GM12878 (cell line): ENCODE results near the gene DACH1. TPM values are rescaled to one million over a fixed set of nuclear protein-coding genes. Genes with fewer than 3 reads are reported as not detected.

Experiments
- ATAC-seq: fragments of 200-7000 bp; cut with Tn5 transposase; 3 replicates; pipeline ENCODE4 v1.9.1; 2020; ENCODE audit warnings: mild to moderate bottlenecking, moderate library complexity
- BruUV-seq: library from RNA; stranded (reverse); fragments of 400-500 nt; replicated peaks from 2 replicates; lab custom pipeline; 2021; lab: Mats Ljungman, UMichigan
- CTCF ChIA-PET: fragments of 300-600 bp; sonication (Branson Sonifier 250); formaldehyde crosslinking; extraction: SDS; loops from one replicate; lab custom pipeline; 2021; ENCODE audit warnings: inconsistent platforms; lab: Yijun Ruan, JAX
- POLR2A ChIA-PET: fragments of 350-600 bp; formaldehyde crosslinking; extraction: SDS; loops from one replicate; lab custom pipeline; 2021; ENCODE audit warnings: inconsistent platforms; lab: Charles Lee
- RAD21 ChIA-PET: fragments of 300-600 bp; sonication (Branson Sonifier 250); formaldehyde crosslinking; loops from one replicate; lab custom pipeline; 2023; ENCODE audit warnings: antibody characterized with exemption; ENCODE audit not compliant: unreplicated experiment; lab: Charles Lee
- SMC1A ChIA-PET: fragments of 300-600 bp; sonication (Branson Sonifier 250); formaldehyde crosslinking; loops from one replicate; lab custom pipeline; 2023; ENCODE audit not compliant: unreplicated experiment, uncharacterized antibody; lab: Charles Lee
- DNase-seq: peaks from one replicate; pipeline ENCODE4 v3.0.0-alpha.2; 2011; ENCODE audit warnings: low read depth, low spot score
- FAIRE-seq: peaks from 3 replicates; lab custom pipeline; 2011; peaks lifted over from hg19 to GRCh38; lab: Jason Lieb, UNC
- H2AFZ ChIP-seq: 2 replicates; pipeline ENCODE4 v1.6.0; 2011; ENCODE audit warnings: low read depth, low read length, control low read depth; ENCODE audit not compliant: control insufficient read depth
- H3K27ac ChIP-seq: 2 replicates; pipeline ENCODE4 v1.5.1; 2011; ENCODE audit warnings: control low read depth; ENCODE audit not compliant: control insufficient read depth, insufficient read depth
- H3K27me3 ChIP-seq, 2 experiments: replicated peaks in 1 of 2; 2 replicates each; pipeline versions ENCODE4 v1.6.0 to v1.6.1; 2011; ENCODE audit warnings: low read length in 1 of 2; ENCODE audit not compliant: control insufficient read depth in 2 of 2, insufficient read depth in 2 of 2
- H3K36me3 ChIP-seq, 2 experiments: 2 replicates each; pipeline ENCODE4 v1.5.1; 2011; ENCODE audit warnings: low read length in 1 of 2; ENCODE audit not compliant: control insufficient read depth in 2 of 2, insufficient read depth in 2 of 2
- H3K4me1 ChIP-seq: 2 replicates; pipeline ENCODE4 v1.6.1; 2011; ENCODE audit warnings: mild to moderate bottlenecking, low read length, moderate library complexity, mixed read lengths; ENCODE audit not compliant: control insufficient read depth, insufficient read depth
- H3K4me2 ChIP-seq: 2 replicates; pipeline ENCODE4 v1.6.0; 2011; ENCODE audit warnings: control low read depth; ENCODE audit not compliant: control insufficient read depth, insufficient read depth
- H3K4me3 ChIP-seq: fragments of 200-600 bp; sonication (generic); 2 replicates; pipeline ENCODE4 v1.5.1; 2016
- H3K79me2 ChIP-seq: 2 replicates; pipeline ENCODE4 v1.6.0; 2011; ENCODE audit warnings: low read length; ENCODE audit not compliant: control insufficient read depth, insufficient read depth
- H3K9ac ChIP-seq: 2 replicates; pipeline ENCODE4 v1.8.0; 2011; ENCODE audit warnings: low read length, control low read depth, mixed read lengths; ENCODE audit not compliant: control insufficient read depth, insufficient read depth
- H3K9me3 ChIP-seq: replicated peaks from 3 replicates; pipeline ENCODE4 v1.5.1; 2011; ENCODE audit warnings: mild to moderate bottlenecking, low read length; ENCODE audit not compliant: control insufficient read depth, insufficient read depth
- H4K20me1 ChIP-seq: 2 replicates; pipeline ENCODE4 v1.6.0; 2011; ENCODE audit not compliant: control insufficient read depth, insufficient read depth
- CEBPB ChIP-seq, 2 experiments: fragments of 150-350 bp in 1 of 2; IDR thresholded peaks; 2 replicates each; pipeline ENCODE4 v1.6.1; 2012 to 2014; ENCODE audit warnings: low read depth in 2 of 2, low read length in 2 of 2, borderline replicate concordance in 1 of 2, inconsistent platforms in 1 of 2
- POLR2A ChIP-seq: IDR thresholded peaks from 2 replicates; pipeline ENCODE4 v1.6.1; 2011; ENCODE audit warnings: low read depth, mild to moderate bottlenecking, low read length
- SIX5 ChIP-seq: IDR thresholded peaks from 2 replicates; pipeline ENCODE4 v1.6.1; 2011; ENCODE audit warnings: mild to moderate bottlenecking, low read depth, low read length, moderate library complexity; ENCODE audit not compliant: severe bottlenecking
- SPI1 ChIP-seq: IDR thresholded peaks from 2 replicates; pipeline ENCODE4 v1.6.1; 2011; ENCODE audit warnings: low read depth, mild to moderate bottlenecking, low read length, moderate library complexity, borderline replicate concordance; ENCODE audit not compliant: insufficient read depth
- SRF ChIP-seq, 2 experiments: IDR thresholded peaks; 2 replicates each; pipeline ENCODE4 v1.6.1; 2011; ENCODE audit warnings: low read depth in 2 of 2, low read length in 2 of 2, mild to moderate bottlenecking in 1 of 2, moderate library complexity in 1 of 2
- WGBS: methylation state at CpG from one replicate; pipeline ENCODE4 v1.1.6; 2016; ENCODE audit warnings: low lambda C conversion rate; ENCODE audit not compliant: insufficient replicate concordance, insufficient coverage; ENCODE audit errors: missing lambda C conversion rate; 5-methylcytosine and 5-hydroxymethylcytosine counted together
- in situ Hi-C: fragments of 300-500 bp; cut with MboI; formaldehyde crosslinking; loops from 9 replicates; pipeline ENCODE4 v1.14.3; 2018; ENCODE audit warnings: mixed read lengths
- intact Hi-C: fragments of 100-400 bp; cut with micrococcal nuclease; formaldehyde crosslinking; loops from one replicate; pipeline ENCODE4 v1.14.2; 2022; ENCODE audit not compliant: unreplicated experiment
- polyA plus RNA-seq, 11 experiments: library from polyadenylated mRNA; depleted of rRNA in 4 of 11; unstranded in 6 of 11; stranded (reverse) in 5 of 11; fragments of >200 nt; fragmentation: Nextera tagmentation in 4 of 11; fragmentation: Illumina TruSeq in 1 of 11; extraction: Ambion mirVana in 4 of 11; extraction: Trizol in 1 of 11; gene quantifications; 1 replicate in 1 of 11; 2 replicates in 10 of 11; pipeline versions ENCODE4 v1.2.1 to v1.2.3, GENCODE V29; 2011 to 2016; ENCODE audit warnings: inconsistent platforms in 2 of 11, missing spikeins in 2 of 11, low read depth in 1 of 11
- total RNA-seq, 4 experiments: library from RNA; depleted of rRNA in 3 of 4; stranded (reverse); fragments of >200 nt in 3 of 4; fragmentation: Illumina TruSeq in 1 of 4; extraction: Trizol in 1 of 4; gene quantifications; 2 replicates each; pipeline versions ENCODE4 v1.2.1 to v1.2.3, GENCODE V29; 2013 to 2021
- TF ChIP-seq, protein P1 (sequence below): fragments of 450-650 bp; conservative IDR thresholded peaks from 2 replicates; pipeline ENCODE4 v1.6.1; 2017; ENCODE audit warnings: mild to moderate bottlenecking, moderate library complexity
- TF ChIP-seq, protein P2 (sequence below): IDR thresholded peaks from 2 replicates; pipeline ENCODE4 v1.6.1; 2012; ENCODE audit warnings: improper control_type of control experiment, low read depth, low read length; ENCODE audit not compliant: insufficient replicate concordance
- TF ChIP-seq, protein P3 (sequence below): fragments of 450-650 bp; IDR thresholded peaks from 2 replicates; pipeline ENCODE4 v1.6.1; 2018; ENCODE audit warnings: mild to moderate bottlenecking, low read depth, moderate library complexity; ENCODE audit not compliant: partially characterized antibody
- TF ChIP-seq, protein P4 (sequence below): IDR thresholded peaks from 2 replicates; pipeline ENCODE4 v1.6.1; 2011; ENCODE audit warnings: low read depth, mild to moderate bottlenecking, low read length, moderate library complexity, borderline replicate concordance; ENCODE audit errors: extremely low read depth

The DACH1 gene
- total and polyA plus RNA-seq, 10 of the 15 experiments (the other 5 are each of a cell fraction or from before 2014, with no cell fraction given), result 0.05 TPM; not detected in 9

DNA sequence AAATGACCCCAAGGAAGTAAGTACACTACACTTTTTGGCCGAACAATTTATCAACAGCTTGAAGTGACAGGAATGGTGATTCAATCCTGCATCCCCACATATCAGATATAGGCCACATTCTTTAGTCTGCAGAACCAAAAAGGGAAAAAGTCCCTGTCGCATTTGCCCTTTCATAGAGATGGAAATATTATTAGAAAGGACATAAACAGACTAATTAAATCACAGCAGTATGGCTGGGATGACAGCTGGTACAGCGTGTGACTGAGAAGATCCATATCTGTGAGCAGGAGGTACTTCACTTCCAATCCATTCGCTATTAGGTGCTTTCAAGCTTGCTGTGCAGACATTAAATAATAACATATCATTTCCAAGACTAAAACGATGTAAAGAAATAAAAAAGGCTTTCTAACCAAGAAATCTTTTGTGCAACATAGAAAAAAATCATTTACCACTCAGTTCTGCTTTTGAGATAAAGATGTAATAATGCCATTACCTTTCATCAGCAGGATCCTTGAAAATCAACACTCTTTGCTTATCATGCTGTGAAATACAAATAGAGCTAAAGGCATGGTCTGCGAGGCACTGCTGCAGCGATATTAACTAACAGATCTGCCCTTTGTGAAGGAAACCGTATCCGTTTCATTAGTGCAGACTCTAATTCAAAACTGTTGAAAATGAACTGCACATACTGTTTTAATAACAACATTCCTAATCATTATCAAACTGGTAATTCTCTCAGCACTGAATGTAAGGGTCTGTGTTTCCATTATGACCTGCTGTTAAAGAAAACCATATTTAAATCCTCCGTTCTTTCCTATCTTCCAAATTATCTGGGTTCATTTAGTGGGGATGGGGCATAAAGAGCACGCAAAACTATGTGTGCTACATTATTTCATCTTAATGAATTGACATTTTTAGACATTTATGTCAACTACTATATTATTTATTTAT is 245.6 kb downstream of the DACH1 start:
- DNase-seq, result no peak
- intact Hi-C loops (no loop called here), in situ Hi-C loops (no loop called here)
- no peaks in the 10 kb centered on the region for H3K36me3 ChIP-seq
- H3K4me3 ChIP-seq, result no peak overlapping the region
- POLR2A ChIA-PET, result no interaction called here
- no peaks in the 10 kb centered on the region for H4K20me1 ChIP-seq
- WGBS, result 18% methylated on average over 11 of the region's 11 CpGs
- no peaks in the 10 kb centered on the region for H3K9me3 ChIP-seq
- H3K4me1 ChIP-seq, result no peaks in the 10 kb centered on the region
- CTCF ChIA-PET, result no interaction called here
- no peak overlapping the region for H3K9ac ChIP-seq
- H3K4me2 ChIP-seq, result no peak overlapping the region
- SMC1A ChIA-PET, result interaction anchor here (0.6 kb wide), 1 partner anchor 18 kb away, joined by 3 read pairs; no protein-coding TSS in a partner anchor
- H2AFZ ChIP-seq, result no peak overlapping the region
- no peak for FAIRE-seq
- H3K27me3 ChIP-seq, result no peaks in the 10 kb centered on the region
- ATAC-seq, result no peak
- H3K79me2 ChIP-seq, result no peaks in the 10 kb centered on the region
- no peak overlapping the region for H3K27ac ChIP-seq
- RAD21 ChIA-PET, result no interaction called here
- no TSS peak for BruUV-seq
- no peak for TF ChIP-seq SIX5
- TF ChIP-seq, protein P1, sequence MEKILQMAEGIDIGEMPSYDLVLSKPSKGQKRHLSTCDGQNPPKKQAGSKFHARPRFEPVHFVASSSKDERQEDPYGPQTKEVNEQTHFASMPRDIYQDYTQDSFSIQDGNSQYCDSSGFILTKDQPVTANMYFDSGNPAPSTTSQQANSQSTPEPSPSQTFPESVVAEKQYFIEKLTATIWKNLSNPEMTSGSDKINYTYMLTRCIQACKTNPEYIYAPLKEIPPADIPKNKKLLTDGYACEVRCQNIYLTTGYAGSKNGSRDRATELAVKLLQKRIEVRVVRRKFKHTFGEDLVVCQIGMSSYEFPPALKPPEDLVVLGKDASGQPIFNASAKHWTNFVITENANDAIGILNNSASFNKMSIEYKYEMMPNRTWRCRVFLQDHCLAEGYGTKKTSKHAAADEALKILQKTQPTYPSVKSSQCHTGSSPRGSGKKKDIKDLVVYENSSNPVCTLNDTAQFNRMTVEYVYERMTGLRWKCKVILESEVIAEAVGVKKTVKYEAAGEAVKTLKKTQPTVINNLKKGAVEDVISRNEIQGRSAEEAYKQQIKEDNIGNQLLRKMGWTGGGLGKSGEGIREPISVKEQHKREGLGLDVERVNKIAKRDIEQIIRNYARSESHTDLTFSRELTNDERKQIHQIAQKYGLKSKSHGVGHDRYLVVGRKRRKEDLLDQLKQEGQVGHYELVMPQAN, result no peak
- TF ChIP-seq, protein P2, sequence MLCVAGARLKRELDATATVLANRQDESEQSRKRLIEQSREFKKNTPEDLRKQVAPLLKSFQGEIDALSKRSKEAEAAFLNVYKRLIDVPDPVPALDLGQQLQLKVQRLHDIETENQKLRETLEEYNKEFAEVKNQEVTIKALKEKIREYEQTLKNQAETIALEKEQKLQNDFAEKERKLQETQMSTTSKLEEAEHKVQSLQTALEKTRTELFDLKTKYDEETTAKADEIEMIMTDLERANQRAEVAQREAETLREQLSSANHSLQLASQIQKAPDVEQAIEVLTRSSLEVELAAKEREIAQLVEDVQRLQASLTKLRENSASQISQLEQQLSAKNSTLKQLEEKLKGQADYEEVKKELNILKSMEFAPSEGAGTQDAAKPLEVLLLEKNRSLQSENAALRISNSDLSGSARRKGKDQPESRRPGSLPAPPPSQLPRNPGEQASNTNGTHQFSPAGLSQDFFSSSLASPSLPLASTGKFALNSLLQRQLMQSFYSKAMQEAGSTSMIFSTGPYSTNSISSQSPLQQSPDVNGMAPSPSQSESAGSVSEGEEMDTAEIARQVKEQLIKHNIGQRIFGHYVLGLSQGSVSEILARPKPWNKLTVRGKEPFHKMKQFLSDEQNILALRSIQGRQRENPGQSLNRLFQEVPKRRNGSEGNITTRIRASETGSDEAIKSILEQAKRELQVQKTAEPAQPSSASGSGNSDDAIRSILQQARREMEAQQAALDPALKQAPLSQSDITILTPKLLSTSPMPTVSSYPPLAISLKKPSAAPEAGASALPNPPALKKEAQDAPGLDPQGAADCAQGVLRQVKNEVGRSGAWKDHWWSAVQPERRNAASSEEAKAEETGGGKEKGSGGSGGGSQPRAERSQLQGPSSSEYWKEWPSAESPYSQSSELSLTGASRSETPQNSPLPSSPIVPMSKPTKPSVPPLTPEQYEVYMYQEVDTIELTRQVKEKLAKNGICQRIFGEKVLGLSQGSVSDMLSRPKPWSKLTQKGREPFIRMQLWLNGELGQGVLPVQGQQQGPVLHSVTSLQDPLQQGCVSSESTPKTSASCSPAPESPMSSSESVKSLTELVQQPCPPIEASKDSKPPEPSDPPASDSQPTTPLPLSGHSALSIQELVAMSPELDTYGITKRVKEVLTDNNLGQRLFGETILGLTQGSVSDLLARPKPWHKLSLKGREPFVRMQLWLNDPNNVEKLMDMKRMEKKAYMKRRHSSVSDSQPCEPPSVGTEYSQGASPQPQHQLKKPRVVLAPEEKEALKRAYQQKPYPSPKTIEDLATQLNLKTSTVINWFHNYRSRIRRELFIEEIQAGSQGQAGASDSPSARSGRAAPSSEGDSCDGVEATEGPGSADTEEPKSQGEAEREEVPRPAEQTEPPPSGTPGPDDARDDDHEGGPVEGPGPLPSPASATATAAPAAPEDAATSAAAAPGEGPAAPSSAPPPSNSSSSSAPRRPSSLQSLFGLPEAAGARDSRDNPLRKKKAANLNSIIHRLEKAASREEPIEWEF, result no peak
- no peak for TF ChIP-seq SRF (IDR thresholded peaks at IDR 0.05; ENCODE audit: low read depth in 2 of 2, low read length in 2 of 2)
- TF ChIP-seq POLR2A, result no peak
- TF ChIP-seq, protein P3, sequence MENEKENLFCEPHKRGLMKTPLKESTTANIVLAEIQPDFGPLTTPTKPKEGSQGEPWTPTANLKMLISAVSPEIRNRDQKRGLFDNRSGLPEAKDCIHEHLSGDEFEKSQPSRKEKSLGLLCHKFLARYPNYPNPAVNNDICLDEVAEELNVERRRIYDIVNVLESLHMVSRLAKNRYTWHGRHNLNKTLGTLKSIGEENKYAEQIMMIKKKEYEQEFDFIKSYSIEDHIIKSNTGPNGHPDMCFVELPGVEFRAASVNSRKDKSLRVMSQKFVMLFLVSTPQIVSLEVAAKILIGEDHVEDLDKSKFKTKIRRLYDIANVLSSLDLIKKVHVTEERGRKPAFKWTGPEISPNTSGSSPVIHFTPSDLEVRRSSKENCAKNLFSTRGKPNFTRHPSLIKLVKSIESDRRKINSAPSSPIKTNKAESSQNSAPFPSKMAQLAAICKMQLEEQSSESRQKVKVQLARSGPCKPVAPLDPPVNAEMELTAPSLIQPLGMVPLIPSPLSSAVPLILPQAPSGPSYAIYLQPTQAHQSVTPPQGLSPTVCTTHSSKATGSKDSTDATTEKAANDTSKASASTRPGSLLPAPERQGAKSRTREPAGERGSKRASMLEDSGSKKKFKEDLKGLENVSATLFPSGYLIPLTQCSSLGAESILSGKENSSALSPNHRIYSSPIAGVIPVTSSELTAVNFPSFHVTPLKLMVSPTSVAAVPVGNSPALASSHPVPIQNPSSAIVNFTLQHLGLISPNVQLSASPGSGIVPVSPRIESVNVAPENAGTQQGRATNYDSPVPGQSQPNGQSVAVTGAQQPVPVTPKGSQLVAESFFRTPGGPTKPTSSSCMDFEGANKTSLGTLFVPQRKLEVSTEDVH, result no peak
- TF ChIP-seq CEBPB (IDR thresholded peaks at IDR 0.05; ENCODE audit: borderline replicate concordance in 1 of 2, low read depth in 2 of 2, low read length in 2 of 2), result no peak
- TF ChIP-seq, protein P4, sequence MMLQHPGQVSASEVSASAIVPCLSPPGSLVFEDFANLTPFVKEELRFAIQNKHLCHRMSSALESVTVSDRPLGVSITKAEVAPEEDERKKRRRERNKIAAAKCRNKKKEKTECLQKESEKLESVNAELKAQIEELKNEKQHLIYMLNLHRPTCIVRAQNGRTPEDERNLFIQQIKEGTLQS, result no peak
- no peak for TF ChIP-seq SPI1
